ENCODE data around the gene SAPCD1. TPM values are rescaled to one million over a fixed set of nuclear protein-coding genes. Genes with fewer than 3 reads are reported as not detected.

SAPCD1 gene
- total and polyA plus RNA-seq, 10 of the 15 experiments (the other 5 are each of a cell fraction or from before 2014, with no cell fraction given) = 1.6 to 13.0 (median 5.4) TPM

DNA sequence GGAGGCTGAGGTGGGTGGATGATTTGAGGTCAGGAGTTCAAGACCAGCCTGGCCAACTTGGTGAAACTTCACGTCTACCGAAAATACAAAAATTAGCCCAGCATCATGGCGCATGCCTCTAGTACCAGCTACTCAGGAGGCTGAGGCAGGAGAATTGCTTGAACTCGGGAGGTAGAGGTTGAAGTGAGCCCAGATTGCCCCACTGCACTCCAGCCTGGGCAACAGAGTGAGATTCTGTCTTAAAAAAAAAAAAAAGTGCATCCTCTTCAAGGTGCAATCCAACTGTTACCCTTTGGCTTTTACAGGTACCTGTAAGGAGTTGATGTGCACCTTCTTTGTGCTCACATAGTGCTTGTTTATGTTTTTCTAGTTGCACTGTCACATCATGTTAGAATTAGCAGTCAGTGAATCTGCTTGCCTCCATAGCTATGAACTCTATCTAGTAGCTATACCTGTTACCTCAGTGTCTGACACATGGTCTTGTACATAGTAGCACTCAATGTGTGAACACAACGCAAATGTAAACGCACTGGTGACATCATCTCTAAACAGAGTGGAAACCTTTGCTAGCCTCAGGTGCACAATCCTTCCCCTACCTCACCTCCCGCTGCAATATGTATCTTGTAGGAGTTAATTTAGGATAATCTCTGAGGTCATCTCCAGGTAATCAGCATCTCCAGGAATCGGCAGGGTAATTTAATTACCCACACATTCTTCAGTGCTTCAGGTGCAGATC is 13.0 kb upstream of the SAPCD1 start:
- no peaks in the 10 kb centered on the region for H4K20me1 ChIP-seq (ENCODE audit: control insufficient read depth, insufficient read depth)
- ChIA-PET CTCF (no interaction called here), RAD21 (ENCODE audit: unreplicated experiment) (no interaction called here), POLR2A (interaction anchor here (1.3 kb wide), 1 partner anchor 9 kb away, joined by 4 read pairs; the partner anchor contains the start of gene MSH5), SMC1A (ENCODE audit: uncharacterized antibody, unreplicated experiment) (interaction anchor here (1.3 kb wide), 1 partner anchor 20 kb away, joined by 4 read pairs; no protein-coding TSS in a partner anchor)
- no peak overlapping the region for H2AFZ ChIP-seq (ENCODE audit: control insufficient read depth, low read depth, low read length)
- DNase-seq (ENCODE audit: low read depth, low spot score) (no peak), FAIRE-seq (no peak), ATAC-seq (no peak)
- 98% methylated on average over 8 of the region's 8 CpGs for WGBS (ENCODE audit: insufficient coverage, insufficient replicate concordance, low lambda C conversion rate, missing lambda C conversion rate)
- H3K79me2 ChIP-seq (ENCODE audit: control insufficient read depth, insufficient read depth, low read length) = no peaks in the 10 kb centered on the region
- H3K36me3 ChIP-seq (ENCODE audit: control insufficient read depth in 2 of 2, insufficient read depth in 2 of 2, low read length in 1 of 2) = peaks cover 0 to 7% of the 10 kb centered on the region in 2 experiments; a peak in 1 of 4 replicates
- no peaks in the 10 kb centered on the region for H3K27me3 ChIP-seq (replicated peaks in 1 of 2; ENCODE audit: control insufficient read depth in 2 of 2, insufficient read depth in 2 of 2, low read length in 1 of 2)
- H3K9ac ChIP-seq (ENCODE audit: control insufficient read depth, insufficient read depth, low read length) = no peak overlapping the region
- H3K4me1 ChIP-seq (ENCODE audit: control insufficient read depth, insufficient read depth, low read length) = no peaks in the 10 kb centered on the region
- no peak overlapping the region for H3K4me3 ChIP-seq
- no peak overlapping the region for H3K4me2 ChIP-seq (ENCODE audit: control insufficient read depth, insufficient read depth)
- in situ Hi-C loops (cut with MboI) (no loop called here), intact Hi-C loops (cut with micrococcal nuclease; ENCODE audit: unreplicated experiment) (no loop called here)
- no peak overlapping the region for H3K27ac ChIP-seq (ENCODE audit: control insufficient read depth, insufficient read depth)
- no peaks in the 10 kb centered on the region for H3K9me3 ChIP-seq (replicated peaks; ENCODE audit: control insufficient read depth, insufficient read depth, low read length)
- no TSS peak for BruUV-seq (replicated peaks)
- TF ChIP-seq NFYB (IDR thresholded peaks at IDR 0.05; ENCODE audit: insufficient read depth, low read depth, low read length) = no peak
- TF ChIP-seq, protein P1, sequence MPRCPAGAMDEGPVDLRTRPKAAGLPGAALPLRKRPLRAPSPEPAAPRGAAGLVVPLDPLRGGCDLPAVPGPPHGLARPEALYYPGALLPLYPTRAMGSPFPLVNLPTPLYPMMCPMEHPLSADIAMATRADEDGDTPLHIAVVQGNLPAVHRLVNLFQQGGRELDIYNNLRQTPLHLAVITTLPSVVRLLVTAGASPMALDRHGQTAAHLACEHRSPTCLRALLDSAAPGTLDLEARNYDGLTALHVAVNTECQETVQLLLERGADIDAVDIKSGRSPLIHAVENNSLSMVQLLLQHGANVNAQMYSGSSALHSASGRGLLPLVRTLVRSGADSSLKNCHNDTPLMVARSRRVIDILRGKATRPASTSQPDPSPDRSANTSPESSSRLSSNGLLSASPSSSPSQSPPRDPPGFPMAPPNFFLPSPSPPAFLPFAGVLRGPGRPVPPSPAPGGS (IDR thresholded peaks at IDR 0.05; ENCODE audit: borderline replicate concordance, insufficient read depth, low read depth, low read length, poor library complexity, severe bottlenecking) = peak; percentile 27

GRCh38 chr6:31750411-31751022 is 11.9 kb upstream of the SAPCD1 start:
- H2AFZ ChIP-seq (ENCODE audit: control insufficient read depth, low read depth, low read length) = no peak overlapping the region
- BruUV-seq (replicated peaks) = no TSS peak

More at GRCh38 chr6:31750411-31751022, 11.9 kb upstream of the SAPCD1 start:
- H3K79me2 ChIP-seq (ENCODE audit: control insufficient read depth, insufficient read depth, low read length) = no peaks in the 10 kb centered on the region
- WGBS (ENCODE audit: insufficient coverage, insufficient replicate concordance, low lambda C conversion rate, missing lambda C conversion rate) = 87% methylated on average over 7 of the region's 7 CpGs
- ChIA-PET SMC1A (ENCODE audit: uncharacterized antibody, unreplicated experiment) (interaction anchor here (1.3 kb wide), 1 partner anchor 19 kb away, joined by 4 read pairs; no protein-coding TSS in a partner anchor), POLR2A (no interaction called here), CTCF (no interaction called here), RAD21 (ENCODE audit: unreplicated experiment) (no interaction called here)
- peaks cover 0 to 7% of the 10 kb centered on the region in 2 experiments; a peak in 1 of 4 replicates for H3K36me3 ChIP-seq (ENCODE audit: control insufficient read depth in 2 of 2, insufficient read depth in 2 of 2, low read length in 1 of 2)
- TF ChIP-seq MTA3 (IDR thresholded peaks at IDR 0.05; ENCODE audit: borderline replicate concordance, low read length) (no peak), BRCA1 (IDR thresholded peaks at IDR 0.05; ENCODE audit: low read depth, low read length) (no peak)
- TF ChIP-seq, protein P2, sequence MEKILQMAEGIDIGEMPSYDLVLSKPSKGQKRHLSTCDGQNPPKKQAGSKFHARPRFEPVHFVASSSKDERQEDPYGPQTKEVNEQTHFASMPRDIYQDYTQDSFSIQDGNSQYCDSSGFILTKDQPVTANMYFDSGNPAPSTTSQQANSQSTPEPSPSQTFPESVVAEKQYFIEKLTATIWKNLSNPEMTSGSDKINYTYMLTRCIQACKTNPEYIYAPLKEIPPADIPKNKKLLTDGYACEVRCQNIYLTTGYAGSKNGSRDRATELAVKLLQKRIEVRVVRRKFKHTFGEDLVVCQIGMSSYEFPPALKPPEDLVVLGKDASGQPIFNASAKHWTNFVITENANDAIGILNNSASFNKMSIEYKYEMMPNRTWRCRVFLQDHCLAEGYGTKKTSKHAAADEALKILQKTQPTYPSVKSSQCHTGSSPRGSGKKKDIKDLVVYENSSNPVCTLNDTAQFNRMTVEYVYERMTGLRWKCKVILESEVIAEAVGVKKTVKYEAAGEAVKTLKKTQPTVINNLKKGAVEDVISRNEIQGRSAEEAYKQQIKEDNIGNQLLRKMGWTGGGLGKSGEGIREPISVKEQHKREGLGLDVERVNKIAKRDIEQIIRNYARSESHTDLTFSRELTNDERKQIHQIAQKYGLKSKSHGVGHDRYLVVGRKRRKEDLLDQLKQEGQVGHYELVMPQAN (conservative IDR thresholded peaks at IDR 0.05) = no peak
- no peaks in the 10 kb centered on the region for H3K4me1 ChIP-seq (ENCODE audit: control insufficient read depth, insufficient read depth, low read length)
- in situ Hi-C loops (cut with MboI) = no loop called here
- H3K9ac ChIP-seq (ENCODE audit: control insufficient read depth, insufficient read depth, low read length) = no peak overlapping the region
- H3K4me2 ChIP-seq (ENCODE audit: control insufficient read depth, insufficient read depth) = no peak overlapping the region
- intact Hi-C loops (cut with micrococcal nuclease; ENCODE audit: unreplicated experiment) = no loop called here
- no peaks in the 10 kb centered on the region for H3K27me3 ChIP-seq (replicated peaks in 1 of 2; ENCODE audit: control insufficient read depth in 2 of 2, insufficient read depth in 2 of 2, low read length in 1 of 2)
- H3K9me3 ChIP-seq (replicated peaks; ENCODE audit: control insufficient read depth, insufficient read depth, low read length) = no peaks in the 10 kb centered on the region
- no peak overlapping the region for H3K27ac ChIP-seq (ENCODE audit: control insufficient read depth, insufficient read depth)
- no peak for ATAC-seq
- H3K4me3 ChIP-seq = no peak overlapping the region
- FAIRE-seq = no peak
- no peaks in the 10 kb centered on the region for H4K20me1 ChIP-seq (ENCODE audit: control insufficient read depth, insufficient read depth)
- no peak for DNase-seq (ENCODE audit: low read depth, low spot score)

Data from GM12878 (cell line).